Tibial artery (tissue), 4 donors: Measurements from ENCODE around the gene KCNK13.

Source experiments
- DNase-seq, 2 donors: peaks; one replicate each; pipeline ENCODE4 v3.0.0-alpha.2; 2019
- H3K27ac ChIP-seq, 2 donors: fragments of 200-600 bp; sonication (generic) in 1 of 2; 1 replicate in 1 of 2; 2 replicates in 1 of 2; pipeline ENCODE4 v1.5.1; 2018 to 2019; ENCODE audit warnings: mild to moderate bottlenecking in 1 of 2
- H3K27me3 ChIP-seq, 2 donors: fragments of 200-600 bp; sonication (generic) in 1 of 2; one replicate each; pipeline versions ENCODE4 v1.5.1 to v1.6.0; 2016 to 2019
- H3K36me3 ChIP-seq, 3 donors: fragments of 200-600 bp; sonication (generic) in 2 of 3; one replicate each; pipeline ENCODE4 v1.5.1; 2016 to 2019; ENCODE audit warnings: mild to moderate bottlenecking in 2 of 3
- H3K4me1 ChIP-seq, 4 donors: fragments of 200-600 bp; sonication (generic) in 2 of 4; 1 replicate in 3 of 4; 2 replicates in 1 of 4; pipeline ENCODE4 v1.5.1; 2016 to 2019
- H3K4me3 ChIP-seq, 2 donors: fragments of 200-600 bp; sonication (generic) in 1 of 2; 1 replicate in 1 of 2; 2 replicates in 1 of 2; pipeline ENCODE4 v1.5.1; 2018 to 2019; ENCODE audit warnings: mild to moderate bottlenecking in 2 of 2
- H3K9me3 ChIP-seq, 3 donors: fragments of 200-600 bp; sonication (generic) in 1 of 3; one replicate each; pipeline ENCODE4 v1.5.1; 2016 to 2019
- CTCF ChIP-seq, 2 experiments: fragments of 200-600 bp in 1 of 2; fragments of 450-650 bp in 1 of 2; IDR thresholded peaks; one replicate each; pipeline ENCODE4 v1.5.1; 2017 to 2019; ENCODE audit warnings: antibody characterized with exemption in 2 of 2, mild to moderate bottlenecking in 1 of 2, moderate library complexity in 1 of 2
- intact Hi-C: fragments of 100-400 bp; cut with DNase I; formaldehyde crosslinking; loops from one replicate; pipeline ENCODE4 v1.15.0; 2023; ENCODE audit warnings: low total_unique reads

KCNK13 gene

GRCh38 chr14:90154110-90154509 is 92.3 kb downstream of the KCNK13 start:
- no peak for DNase-seq
- no peaks in the 10 kb centered on the region for H3K36me3 ChIP-seq
- H3K27ac ChIP-seq, result no peak overlapping the region
- TF ChIP-seq CTCF (IDR thresholded peaks at IDR 0.05), result no peak
- intact Hi-C loops, result no loop called here
- H3K9me3 ChIP-seq, result no peaks in the 10 kb centered on the region
- H3K4me1 ChIP-seq, result no peaks in the 10 kb centered on the region
- no peak overlapping the region for H3K4me3 ChIP-seq
- H3K27me3 ChIP-seq, result peaks cover 0 to 4% of the 10 kb centered on the region in 2 donors

- H3K4me1 ChIP-seq, result no peaks in the 10 kb centered on the region
- TF ChIP-seq CTCF (IDR thresholded peaks at IDR 0.05), result no peak
- H3K4me3 ChIP-seq, result no peak overlapping the region
- H3K36me3 ChIP-seq, result no peaks in the 10 kb centered on the region
- DNase-seq, result no peak
- H3K27me3 ChIP-seq, result peaks cover 0 to 4% of the 10 kb centered on the region in 2 donors
- intact Hi-C loops, result no loop called here
- H3K27ac ChIP-seq, result no peak overlapping the region
- no peaks in the 10 kb centered on the region for H3K9me3 ChIP-seq
Observed at GRCh38 chr14:90159146-90159545, 97.4 kb downstream of the KCNK13 start.

GRCh38 chr14:90159688-90160087 is 97.9 kb downstream of the KCNK13 start:
- no peak for TF ChIP-seq CTCF (IDR thresholded peaks at IDR 0.05)
- no peak for DNase-seq
- intact Hi-C loops, result no loop called here
- Histone ChIP-seq H3K4me1 (no peaks in the 10 kb centered on the region), H3K27me3 (peaks cover 0 to 4% of the 10 kb centered on the region in 2 donors), H3K36me3 (no peaks in the 10 kb centered on the region), H3K27ac (no peak overlapping the region), H3K4me3 (no peak overlapping the region), H3K9me3 (no peaks in the 10 kb centered on the region)

- Histone ChIP-seq H3K9me3 (no peaks in the 10 kb centered on the region), H3K4me3 (no peak overlapping the region), H3K27ac (no peak overlapping the region), H3K4me1 (no peaks in the 10 kb centered on the region), H3K36me3 (no peaks in the 10 kb centered on the region), H3K27me3 (no peaks in the 10 kb centered on the region)
- intact Hi-C loops, result no loop called here
- no peak for TF ChIP-seq CTCF (IDR thresholded peaks at IDR 0.05)
- no peak for DNase-seq
Observed at GRCh38 chr14:90161129-90161528, 99.3 kb downstream of the KCNK13 start.

GRCh38 chr14:90168425-90169105 is 106.8 kb downstream of the KCNK13 start:
- no peak for TF ChIP-seq CTCF (IDR thresholded peaks at IDR 0.05)
- Histone ChIP-seq H3K27me3 (peaks cover 0 to 5% of the 10 kb centered on the region in 2 donors), H3K36me3 (no peaks in the 10 kb centered on the region), H3K9me3 (no peaks in the 10 kb centered on the region), H3K4me1 (no peaks in the 10 kb centered on the region), H3K4me3 (no peak overlapping the region), H3K27ac (no peak overlapping the region)
- DNase-seq, result no peak
- intact Hi-C loops, result no loop called here

GRCh38 chr14:90175631-90176030 is 113.8 kb downstream of the KCNK13 start:
- H3K27me3 ChIP-seq, result peaks cover 0 to 4% of the 10 kb centered on the region in 2 donors
- H3K4me3 ChIP-seq, result no peak overlapping the region
- H3K36me3 ChIP-seq, result no peaks in the 10 kb centered on the region
- no peaks in the 10 kb centered on the region for H3K9me3 ChIP-seq
- TF ChIP-seq CTCF (IDR thresholded peaks at IDR 0.05), result no peak
- no peak for DNase-seq
- intact Hi-C loops, result no loop called here
- no peak overlapping the region for H3K27ac ChIP-seq
- H3K4me1 ChIP-seq, result no peaks in the 10 kb centered on the region
